HG02798 (cell line): Measurements from ENCODE around the gene EGFL8.

Experiments used
- ATAC-seq: cut with Tn5 transposase; IDR thresholded peaks from one replicate; pipeline ENCODE4 v1.9.1; 2021; ENCODE audit warnings: mild to moderate bottlenecking; ENCODE audit not compliant: unreplicated experiment, poor library complexity

Gene EGFL8

GRCh38 chr6:32215617-32216016, 51.2 kb downstream of the EGFL8 start:
- no peak for ATAC-seq

DNA sequence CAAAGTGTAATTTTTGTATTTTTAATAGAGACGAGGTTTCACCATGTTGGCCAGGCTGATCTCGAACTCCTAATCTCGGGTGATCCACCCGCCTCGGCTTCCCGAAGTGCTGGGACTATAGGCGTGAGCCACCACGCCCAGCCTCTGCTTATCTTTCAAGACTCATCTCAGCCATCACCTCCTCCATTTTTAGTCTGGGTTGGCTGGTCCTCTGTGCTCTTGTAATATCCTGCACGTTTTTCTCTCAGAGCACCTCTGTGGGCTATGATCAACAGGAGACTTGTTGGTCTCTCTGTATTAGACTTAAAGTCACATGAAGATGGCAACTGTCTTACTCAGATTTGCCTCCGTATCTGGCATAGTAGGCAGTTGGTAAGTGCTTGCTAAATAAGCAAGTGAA, 51.9 kb downstream of the EGFL8 start:
- no peak for ATAC-seq

DNA sequence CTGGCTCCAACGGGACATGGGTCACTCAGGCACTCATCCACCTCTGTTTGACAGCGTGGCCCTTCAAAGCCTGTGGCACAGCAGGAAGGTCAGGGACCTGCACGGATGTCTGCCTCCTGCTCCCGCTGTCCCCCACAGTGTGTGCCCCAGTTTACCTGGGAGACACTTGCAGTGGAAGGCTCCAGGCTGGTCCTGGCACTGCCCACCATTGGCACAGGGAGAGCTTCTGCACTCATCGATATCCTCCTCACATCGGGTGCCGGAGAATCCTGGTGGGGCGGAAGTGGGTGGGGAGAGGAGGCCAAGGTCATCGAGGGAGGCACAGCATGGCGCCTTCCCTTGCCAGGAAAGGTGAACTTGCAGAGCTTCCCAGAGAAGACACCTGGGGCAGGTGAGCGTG, 52.6 kb downstream of the EGFL8 start:
- no peak for ATAC-seq
